Transverse colon (tissue), 4 donors: ENCODE data around the gene HOXC12.

ENCODE experiments used
- CTCF ChIP-seq, 5 experiments: fragments of 200-600 bp in 3 of 5; fragments of 450-650 bp in 2 of 5; sonication (generic) in 3 of 5; IDR thresholded peaks; 1 replicate in 2 of 5; 2 replicates in 3 of 5; pipeline ENCODE4 v1.5.1; 2016 to 2017; ENCODE audit warnings: antibody characterized with exemption in 5 of 5, inconsistent platforms in 3 of 5, mild to moderate bottlenecking in 2 of 5, moderate library complexity in 1 of 5
- EP300 ChIP-seq: sonication (generic); formaldehyde crosslinking; IDR thresholded peaks from one replicate; pipeline ENCODE4 v1.6.1; 2017; ENCODE audit warnings: antibody characterized with exemption, low read depth
- POLR2A ChIP-seq: fragments of 450-650 bp; IDR thresholded peaks from one replicate; pipeline ENCODE4 v1.6.1; 2016; ENCODE audit warnings: antibody characterized with exemption, mild to moderate bottlenecking, moderate library complexity
- POLR2AphosphoS5 ChIP-seq, 3 donors: sonication (generic); formaldehyde crosslinking; IDR thresholded peaks; one replicate each; pipeline ENCODE4 v1.6.1; 2016; ENCODE audit warnings: antibody characterized with exemption in 3 of 3

GRCh38 chr12:54005531-54005852, 50.8 kb downstream of the HOXC12 start:
- TF ChIP-seq POLR2AphosphoS5 (IDR thresholded peaks at IDR 0.05) (no peak), CTCF (IDR thresholded peaks at IDR 0.05) (no peak), POLR2A (no peak), EP300 (no peak)
